Ammon's horn (tissue), 1 donor: Measurements from ENCODE around the gene NPDC1.
"Not testable (repeated sequence)": the region's sequence is repeated elsewhere in the genome, so short reads cannot be mapped to it uniquely, and the experiment has no call there.

ENCODE experiments used
- DNase-seq: peaks from one replicate; pipeline ENCODE4 v3.0.0-alpha.2; 2016; ENCODE audit warnings: low spot score

Gene NPDC1

DNA sequence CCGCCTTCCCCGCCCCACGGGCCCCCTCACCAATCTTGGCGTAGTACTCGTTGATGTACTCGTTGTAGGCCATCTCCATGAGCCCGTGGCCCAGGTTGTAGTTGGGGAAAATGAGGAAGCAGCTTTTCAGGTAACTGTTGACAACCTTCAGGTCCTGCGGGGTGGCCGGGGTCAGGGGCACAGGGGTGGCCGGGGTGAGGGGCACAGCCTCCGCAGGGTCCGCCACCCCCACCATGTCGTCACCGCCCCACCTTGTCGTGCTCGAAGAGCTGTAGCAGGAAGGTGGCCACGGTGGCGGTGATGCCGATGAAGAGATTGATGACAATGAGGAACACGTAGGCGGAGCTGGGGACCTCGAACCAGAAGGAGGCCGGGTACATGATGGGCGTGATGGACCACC lies 34.8 kb downstream of the NPDC1 start:
- no peak for DNase-seq

DNA sequence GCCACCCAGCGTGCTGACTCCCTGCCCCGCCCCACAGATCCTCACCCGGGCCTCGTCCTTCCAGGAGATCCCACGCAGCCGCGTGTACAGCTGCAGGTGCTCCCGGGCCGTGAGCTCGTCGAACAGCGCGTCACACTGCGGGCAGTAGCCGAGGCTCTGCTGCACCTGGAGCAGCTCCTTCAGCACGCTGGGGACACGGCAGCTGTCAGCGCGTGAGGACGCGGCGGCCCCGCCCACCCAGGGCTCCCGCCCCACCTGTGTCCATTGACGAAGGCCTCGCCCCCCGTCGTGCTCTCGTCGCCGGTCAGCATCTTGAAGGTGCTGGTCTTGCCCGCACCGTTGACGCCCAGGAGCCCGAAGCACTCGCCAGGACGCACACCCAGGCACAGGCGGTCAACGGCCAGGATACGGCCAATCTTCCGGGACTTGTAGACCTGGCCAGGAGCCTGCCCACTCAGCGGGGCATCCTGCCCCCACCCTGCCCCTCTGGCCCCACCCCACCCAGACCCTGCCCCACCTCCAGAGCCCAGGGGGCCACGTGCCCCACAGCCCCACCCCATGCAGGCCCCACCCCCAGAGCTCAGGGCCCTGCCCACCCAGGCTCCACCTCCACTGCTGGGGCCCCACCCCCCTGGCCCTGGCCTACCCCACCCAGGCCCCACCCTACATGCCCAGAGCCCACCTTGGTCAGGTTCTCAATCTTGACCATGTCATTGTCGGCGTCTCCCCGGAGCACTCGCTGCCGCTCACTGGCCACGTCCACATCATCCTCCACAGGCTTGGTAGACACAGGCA lies 35.8 kb downstream of the NPDC1 start:
- no peak for DNase-seq

DNA sequence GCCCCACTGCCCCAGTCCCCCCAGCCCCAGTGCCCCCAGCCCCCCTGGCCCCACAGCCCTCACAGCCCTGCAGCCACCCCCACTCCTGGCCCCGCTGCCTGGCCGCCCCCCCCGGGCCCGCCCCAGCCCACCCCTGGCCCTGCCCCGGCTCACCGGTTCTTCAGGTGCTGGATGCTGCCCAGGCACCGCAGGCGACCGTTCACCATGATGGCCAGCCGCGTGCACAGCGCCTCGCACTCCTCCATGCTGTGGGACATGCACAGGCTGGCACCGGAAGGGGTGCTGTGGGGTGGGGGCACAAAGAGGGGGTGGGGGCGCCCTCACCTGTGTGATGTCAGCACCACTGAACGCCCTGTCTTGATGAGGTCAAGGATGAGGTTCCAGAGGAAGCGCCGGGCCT lies 36.8 kb downstream of the NPDC1 start:
- no peak for DNase-seq

DNA sequence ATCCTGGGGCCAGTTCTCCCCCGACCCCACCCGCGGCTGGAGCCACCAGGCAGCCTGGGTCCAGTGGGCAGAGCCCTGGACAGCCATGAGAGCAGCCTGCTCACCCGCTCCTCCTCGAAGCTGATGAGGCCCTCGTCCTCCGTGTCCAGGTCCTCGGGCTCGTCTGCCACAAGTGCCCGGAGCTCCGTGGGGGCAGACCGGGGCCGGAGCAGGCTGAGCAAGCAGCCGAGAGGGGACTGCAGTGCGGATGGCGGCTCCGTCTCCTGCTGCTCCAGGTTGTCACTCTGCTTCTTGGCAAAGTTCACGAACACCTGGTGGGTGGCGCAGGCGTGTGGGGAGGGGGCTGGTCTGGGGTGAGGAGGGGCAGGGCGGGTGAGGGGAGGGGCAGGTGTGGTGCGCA lies 37.7 kb downstream of the NPDC1 start:
- no peak for DNase-seq

DNA sequence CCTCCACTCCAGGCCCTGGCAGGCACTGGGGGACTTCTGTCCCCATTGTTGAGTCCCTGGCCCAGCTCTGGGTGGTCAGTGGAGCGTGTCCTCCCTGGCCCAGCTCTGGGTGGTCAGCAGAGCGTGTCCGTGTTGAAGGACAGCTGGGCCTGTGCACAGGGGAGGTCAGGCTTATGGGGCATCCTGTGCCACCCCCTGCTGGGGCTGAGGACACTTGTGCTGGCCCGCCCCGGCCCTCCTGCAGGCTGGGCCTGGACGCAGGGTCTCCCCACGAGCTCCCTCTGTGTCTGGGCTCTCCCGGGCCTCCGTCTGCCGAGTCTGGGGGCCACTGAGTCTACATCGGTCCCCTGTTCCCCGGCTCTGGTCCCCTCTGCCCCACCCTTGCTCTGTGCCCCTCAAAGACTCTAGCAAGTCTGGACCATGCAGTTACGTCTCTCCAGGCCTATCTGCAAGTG lies 38.1 kb downstream of the NPDC1 start:
- DNase-seq: no peak

DNA sequence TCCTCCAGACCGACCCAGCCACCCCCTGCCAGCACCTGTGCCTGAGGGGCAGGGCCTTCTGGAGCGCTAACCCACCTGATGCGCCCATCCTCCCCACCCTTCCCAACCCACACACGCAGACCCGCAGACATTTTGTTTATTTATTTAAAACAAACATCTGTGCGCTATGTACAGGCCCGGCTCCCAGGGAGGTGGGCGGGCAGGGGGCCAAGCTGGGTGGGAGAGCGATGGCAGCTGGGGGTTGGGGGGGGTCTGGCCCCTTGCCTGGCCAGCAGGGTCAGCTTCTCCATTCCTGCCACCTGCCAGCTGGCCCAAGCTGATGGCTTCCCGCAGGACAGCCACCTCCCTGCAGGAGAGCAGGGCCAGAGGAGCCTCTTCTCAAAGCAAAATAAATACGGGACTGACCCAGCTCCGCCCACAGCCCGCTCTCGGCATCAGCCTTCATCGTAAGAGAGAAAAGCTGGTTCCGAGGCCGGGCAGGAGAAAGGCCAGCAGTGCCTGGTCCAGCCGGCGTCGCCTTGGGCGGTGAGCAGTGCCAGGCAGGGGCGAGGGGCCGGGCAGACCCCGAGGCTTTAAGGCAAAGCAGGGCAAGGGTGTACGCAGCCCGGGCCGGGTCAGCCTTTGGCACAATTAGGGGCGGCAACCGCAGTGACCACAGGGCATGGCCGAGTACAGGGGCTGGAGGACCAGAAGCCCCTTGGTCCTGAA lies 38.7 kb downstream of the NPDC1 start:
- no peak for DNase-seq

DNA sequence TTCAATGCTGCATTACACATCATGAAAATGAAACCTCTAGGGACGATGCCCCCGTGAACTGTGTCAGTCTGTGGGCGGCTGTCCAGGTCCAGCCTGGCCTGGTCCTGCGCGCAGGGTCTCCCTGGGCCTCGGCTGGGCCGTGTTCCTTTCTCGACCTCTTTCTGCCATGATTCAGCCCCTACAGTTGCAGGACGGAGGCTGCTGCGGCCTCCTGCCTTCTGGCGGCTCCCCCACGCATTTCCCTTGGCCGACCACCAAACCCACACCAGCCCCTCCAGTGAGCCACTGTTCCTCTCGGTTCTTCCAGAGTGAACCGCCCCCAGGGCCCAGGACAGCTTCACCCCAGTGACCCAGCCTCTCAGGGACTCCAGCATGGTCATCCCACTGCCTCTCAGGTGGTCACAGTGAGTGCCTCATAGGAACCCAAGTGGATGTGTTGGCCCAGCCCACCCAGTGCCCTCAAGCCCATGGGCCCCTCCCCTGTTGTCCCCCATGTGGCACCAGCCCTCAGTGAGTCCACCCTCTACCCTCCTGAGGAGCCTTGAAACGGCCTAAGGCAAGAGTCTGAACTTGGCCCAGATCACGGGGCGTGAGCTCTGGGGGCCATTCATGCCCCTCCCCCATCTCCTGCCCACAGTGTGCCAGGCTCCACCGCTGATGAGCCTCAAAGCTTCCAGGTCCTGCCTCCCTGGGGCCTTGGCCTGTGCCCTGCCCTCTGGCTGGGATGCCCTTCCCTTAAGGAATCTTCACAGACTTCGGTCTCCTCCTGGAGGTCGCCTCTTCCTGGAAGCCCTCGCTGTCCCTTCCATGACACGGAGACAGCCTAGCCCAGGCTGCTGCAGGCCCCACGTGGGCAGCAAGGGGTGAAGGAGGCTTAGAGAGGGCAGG lies 39.6 kb downstream of the NPDC1 start:
- DNase-seq: no peak

DNA sequence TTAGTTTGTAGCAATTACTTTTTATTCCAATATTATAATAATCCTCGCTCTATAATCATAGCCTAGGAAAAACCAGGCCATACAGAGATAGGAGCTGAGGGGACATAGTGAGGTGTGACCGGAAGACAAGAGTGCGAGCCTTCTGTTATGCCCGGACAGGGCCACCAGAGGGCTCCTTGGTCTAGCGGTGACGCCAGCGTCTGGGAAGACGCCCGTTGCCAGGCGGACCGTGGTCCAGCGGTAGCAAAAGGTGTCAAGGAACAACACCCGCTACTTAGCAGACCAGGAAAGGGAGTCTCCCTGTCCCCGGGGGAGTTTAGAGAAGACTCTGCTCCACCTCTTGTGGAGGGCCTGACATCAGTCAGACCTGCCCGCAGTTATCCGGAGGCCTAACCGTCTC lies 41.7 kb downstream of the NPDC1 start:
- DNase-seq: not testable (repeated sequence)

DNA sequence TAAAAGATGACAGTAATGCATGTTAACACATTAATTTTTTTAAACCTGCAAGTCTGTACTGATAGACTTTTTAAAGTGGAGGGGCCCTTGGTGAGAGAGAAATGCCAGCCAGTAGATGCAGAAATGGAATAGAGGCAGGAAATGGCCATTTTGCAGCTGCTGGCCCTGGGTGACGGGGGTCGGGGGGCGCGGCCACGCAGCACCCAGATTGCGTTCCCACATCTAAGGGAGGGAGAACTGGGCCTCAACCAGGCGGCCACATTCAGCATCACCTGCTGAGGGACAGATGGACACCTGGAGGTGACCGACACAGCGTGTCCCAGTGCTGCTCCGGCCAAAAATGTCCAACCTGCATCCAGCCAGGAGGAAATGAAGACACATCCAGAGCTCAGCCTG lies 43.3 kb downstream of the NPDC1 start:
- DNase-seq: no peak

DNA sequence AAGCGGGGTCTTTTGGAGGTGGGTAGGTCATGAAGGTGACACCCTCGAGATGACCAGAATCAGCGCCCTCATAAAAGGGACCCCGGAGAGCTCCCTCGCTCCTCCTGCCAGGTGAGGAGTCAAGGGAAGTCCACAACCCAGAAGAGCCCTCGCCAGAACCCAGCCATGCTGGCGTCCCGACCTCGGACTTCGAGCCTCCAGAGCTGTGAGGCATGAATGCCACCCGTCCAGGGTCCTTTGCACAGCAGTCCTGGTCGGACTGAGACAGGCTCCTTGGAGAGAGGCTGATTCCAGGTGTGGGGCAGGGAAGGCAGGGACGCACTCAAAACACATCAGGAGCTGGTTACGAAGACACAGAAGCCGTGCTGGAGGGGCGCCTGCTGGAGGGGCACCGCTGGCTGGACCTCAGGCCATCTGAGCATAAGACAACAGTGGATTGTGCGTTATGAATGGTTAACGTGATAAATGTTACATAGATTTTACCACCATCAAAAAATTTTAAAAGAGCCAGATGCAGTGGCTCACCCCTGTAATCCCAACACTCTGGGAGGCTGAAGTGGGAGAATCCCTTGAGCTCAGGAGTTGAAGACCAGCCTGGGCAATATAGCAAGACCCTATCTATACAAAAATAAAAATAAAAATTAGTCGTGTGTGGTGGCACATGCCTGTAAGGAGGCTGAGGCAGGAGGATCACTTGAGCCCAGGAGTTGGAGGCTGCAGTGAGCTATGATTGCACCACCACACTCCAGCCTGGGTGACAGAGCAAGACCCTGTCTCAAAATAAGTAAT lies 43.9 kb downstream of the NPDC1 start:
- DNase-seq: no peak

DNA sequence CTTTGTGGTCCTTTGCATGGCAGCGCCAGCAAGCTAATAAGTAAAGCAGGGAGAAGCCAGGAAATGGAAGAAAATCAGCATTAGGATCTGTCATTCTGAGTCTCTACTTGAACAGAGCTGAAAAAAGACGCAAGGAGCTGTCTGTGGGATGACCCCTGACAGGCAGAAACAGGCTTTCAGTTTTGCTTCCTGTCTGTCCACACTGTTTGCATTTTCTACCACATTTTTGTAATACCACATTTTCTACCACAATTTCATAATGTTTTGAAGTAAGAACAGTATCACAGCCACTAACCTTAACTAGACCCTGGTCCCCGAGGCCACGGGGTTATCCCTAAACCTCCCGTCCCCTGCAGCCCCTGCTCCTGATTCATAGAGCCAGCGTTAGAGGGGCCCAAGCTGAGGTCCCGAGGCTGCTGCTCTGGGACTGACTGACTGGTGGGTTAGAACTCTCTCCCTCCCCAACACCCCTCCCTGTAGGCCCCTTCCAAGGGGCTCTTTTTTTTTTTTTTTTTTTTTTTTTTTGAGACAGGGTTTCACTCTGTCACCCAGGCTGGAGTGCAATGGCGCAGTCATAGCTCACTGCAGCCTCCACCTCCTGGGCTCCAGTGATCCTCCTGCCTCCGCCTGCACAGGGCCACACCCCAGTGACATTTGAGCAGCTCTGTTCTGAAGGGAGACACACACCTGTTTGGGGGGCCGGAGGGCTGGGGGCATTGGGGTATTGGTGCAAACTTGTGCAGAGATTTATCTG lies 45.6 kb downstream of the NPDC1 start:
- DNase-seq: no peak

DNA sequence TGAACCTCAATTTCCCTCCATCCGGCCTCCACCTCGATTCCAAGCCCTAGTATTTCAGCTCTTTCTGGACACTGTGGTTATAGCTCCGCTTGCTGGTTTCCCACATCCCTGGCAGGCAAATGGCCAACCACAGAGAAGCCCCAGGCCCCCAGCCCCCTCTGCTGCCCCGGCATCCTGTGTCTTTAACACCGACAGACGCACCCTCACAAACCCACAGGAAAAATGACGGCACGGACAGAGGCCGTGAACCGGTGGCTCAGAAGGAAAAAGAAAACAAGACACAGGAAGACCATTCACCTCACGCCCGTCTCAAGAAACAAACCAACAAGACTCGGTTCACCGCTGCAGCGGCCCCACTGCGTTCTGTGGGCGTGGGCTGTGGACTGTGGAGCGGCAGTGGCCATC lies 48.1 kb downstream of the NPDC1 start:
- DNase-seq: no peak

DNA sequence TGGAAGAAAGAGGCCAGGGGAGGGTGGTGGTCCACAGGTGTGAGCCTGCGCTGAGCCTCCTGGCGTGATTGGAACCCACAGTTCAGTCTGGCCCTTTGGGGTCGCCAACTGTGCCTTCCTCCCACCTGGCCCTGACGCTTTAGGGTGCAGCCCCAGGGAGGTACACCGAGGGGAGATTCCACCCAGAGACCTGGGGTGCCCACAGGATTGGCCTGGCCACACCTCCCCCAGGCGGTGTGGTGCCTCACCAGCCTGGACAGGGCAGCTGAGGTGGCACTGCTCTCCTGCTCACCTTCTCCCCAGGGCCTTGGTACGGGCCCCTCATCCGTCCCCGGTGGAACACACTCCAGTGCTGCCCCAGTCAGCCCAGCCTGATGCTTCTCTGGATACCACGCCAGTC lies 48.6 kb downstream of the NPDC1 start:
- no peak for DNase-seq

DNA sequence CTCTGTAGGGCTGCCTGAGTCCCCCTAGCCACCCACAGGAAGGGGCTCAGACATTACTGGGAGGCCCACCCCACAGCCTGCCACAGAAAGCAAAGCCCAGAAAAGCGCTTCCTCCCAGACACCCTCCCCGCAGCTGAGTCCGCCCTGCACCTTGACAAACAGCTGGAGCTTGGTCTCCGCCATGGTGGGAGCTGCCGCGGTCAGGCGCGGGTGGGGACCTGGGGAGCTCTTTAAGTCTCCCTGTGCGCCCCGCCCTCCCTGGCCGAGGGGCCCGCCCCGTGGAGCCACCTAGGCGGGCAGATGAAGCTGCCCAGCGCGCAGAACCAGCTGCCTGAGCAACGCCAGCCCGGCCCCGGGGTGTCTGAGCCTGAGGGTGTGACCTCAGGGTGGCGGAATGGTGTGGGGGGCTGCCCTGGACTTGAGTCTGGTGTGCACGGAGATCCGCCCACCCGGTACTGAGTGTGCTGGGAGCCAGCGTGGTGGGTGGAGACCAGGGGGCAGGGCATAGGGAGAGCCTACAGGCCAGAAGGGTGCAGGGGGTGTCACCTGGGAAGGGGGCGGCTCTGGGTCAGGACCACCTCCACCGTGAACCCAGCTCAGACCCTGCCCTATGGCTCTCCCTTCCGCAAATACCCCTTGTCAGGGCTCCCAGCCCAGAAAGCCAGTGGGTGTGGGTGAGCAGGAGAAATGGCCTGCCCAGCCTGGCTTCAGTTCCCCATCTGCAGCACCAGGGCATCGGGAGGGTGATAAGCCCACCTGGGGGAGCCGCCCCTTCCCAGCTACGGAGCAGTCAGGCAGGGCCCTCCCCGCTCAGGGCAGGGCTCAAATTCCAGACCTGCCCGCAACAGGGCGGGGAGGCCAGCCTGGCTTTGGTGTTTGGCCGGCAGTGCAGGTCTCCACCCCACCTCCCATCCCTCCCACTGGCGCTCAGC lies 49.4 kb downstream of the NPDC1 start, which contains the start of gene CLIC3:
TSS of gene CLIC3 (minus strand) at position 208 of the 932 bp plus-strand sequence. CDS start at position 183, 25 bp downstream.
- no peak for DNase-seq

DNA sequence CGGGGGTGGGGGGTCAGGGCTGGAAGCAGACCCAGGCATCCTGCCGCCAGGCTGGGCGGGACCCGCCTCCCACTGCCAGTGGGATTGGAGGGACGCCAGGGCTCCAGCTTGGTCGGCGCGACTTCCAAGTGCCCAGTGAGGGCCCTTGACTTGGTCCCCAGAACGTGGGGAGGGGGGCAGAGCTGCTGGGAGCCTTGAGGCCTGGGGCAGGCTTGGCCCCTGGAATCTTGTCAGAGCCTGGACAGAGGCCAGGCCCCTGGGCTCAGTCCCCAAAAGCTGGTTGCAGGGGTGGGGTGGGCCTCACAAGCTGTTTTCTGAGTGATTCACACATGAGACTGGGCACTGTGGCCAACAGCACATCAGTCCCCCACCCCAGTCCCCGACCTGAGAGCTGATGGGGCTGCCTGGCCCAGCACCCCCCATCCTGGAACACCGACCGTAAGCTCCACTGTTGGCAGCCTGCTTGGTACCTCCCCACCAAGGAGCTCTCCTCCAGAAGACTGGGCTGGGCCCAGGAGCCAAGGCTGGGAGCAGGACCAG lies 50.1 kb downstream of the NPDC1 start:
- DNase-seq: no peak

DNA sequence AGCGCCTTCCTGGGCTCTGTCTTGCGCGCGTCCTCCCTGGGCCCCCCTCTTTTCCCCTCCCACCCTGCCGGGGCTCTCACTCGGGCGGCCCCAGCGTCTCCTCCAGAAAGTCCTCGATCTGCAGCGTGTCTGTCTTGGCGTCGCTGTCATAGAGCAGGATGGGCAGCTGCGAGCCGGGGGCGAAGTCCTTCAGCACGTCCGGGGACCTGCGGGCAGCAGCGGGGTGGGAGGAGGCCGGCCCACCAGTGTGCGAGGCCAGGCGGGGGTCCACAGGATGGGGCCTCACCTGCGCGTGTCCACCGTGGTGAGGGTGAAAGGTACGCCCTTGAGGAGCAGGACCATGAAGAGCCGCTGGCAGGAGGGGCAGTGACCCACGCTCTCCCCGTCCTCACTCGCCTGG lies 50.6 kb downstream of the NPDC1 start:
- DNase-seq: no peak

DNA sequence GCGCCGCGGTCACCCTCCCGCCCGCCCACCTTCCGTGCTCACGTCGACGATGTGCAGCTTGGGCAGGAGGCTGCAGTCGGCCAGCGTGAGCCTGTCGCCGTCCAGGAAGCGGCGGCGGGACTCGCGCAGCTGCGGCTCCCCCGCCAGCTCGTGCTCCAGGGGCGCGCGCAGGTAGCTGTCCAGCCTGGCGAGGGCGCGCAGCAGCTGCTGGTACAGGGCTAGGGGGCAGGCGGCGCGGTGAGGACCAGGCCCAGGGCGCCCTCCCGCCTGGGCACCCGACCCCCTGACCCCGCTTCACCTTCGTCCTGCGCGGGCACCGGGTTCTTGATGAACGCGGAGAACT lies 51.1 kb downstream of the NPDC1 start:
- no peak for DNase-seq

DNA sequence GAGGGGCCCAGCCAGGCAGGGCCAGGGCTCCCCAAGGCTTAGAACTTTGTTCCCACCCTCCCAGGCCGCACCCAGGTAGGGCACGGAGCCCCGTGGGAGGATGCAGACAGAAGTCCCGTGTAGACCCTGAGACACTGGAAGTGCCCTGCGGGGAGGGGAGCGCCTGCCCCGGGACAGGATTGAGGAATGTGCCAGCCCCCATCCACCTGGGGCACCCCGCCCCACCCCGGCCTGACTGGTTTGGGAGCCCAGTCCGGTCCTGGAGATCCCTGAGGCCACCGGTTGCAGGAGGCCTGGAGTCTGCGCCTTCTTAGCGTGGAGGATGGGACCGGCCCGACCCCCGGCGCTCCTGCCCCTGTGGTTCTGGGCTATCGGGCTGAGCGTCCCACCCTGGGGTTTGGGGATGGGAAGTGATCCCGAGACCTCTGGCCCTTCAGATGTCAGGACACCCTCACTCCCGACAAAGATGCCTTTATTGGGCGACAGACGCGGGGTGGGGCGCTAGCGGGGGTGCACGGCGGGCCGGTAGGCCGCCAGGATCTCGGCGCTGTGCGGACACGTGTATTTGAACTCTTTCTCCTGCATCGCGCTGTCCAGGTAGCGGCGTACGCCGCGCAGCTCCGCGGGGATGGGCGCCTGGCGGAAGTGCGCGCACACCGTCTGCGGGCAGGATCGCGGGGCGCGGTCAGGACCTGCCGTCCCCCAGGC lies 51.6 kb downstream of the NPDC1 start:
- DNase-seq: no peak

DNA sequence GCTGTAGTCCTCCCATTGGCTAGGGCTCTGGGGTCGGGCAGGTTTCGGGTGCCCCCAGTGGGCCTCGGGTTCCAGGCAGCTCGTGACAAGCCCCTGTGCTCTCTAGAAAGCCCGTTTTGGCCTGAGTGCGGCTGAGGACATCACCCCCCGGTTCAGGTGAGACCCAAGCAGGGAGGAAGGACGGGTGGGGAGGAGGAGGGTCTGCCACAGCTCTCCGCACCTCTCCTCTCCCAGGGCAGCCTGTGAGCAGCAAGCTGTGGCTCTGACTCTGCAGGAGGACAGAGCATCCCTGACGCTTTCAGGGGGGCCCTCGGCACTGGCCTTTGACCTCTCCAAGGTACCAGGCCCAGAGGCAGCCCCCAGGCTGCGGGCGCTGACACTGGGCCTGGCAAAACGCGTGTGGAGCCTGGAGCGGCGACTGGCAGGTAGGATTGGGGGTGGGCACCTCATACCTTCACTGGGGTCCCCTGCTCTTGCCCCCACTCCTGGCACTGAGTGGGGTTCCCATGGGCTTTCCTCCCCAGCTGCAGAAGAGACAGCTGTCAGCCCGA lies 53.1 kb downstream of the NPDC1 start:
- DNase-seq: no peak
